NCI-H1694 treated with DMSO at 0.1 percent for 48 hours (cell line): Measurements from ENCODE around the gene C6orf132.

Experiments used
- DNase-seq: peaks from one replicate; lab custom pipeline; 2025; lab: John Stamatoyannopoulos, UW

C6orf132 gene

GRCh38 chr6:42135161-42135560, 7.3 kb downstream of the C6orf132 start:
- no peak for DNase-seq

DNA sequence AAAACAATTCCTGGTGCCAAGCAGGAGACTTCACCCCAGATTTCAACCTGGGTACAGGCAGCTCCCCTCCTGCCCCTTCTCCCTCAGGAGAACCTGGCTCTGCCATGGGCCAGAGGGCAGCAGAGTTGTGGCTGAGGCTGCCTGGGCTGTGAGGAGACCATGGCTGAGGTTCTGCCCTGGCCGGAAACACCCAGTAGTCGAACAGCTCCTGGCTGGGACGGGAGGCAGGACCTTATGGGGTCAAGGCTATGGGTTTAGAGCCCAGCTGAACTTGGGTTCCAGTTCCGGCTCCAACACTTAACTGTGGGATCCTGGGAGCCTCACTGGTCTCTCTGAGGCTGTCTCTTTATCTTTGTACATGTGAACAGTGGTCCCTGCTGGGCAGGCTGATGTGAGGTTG, 8.5 kb downstream of the C6orf132 start:
- no peak for DNase-seq

DNA sequence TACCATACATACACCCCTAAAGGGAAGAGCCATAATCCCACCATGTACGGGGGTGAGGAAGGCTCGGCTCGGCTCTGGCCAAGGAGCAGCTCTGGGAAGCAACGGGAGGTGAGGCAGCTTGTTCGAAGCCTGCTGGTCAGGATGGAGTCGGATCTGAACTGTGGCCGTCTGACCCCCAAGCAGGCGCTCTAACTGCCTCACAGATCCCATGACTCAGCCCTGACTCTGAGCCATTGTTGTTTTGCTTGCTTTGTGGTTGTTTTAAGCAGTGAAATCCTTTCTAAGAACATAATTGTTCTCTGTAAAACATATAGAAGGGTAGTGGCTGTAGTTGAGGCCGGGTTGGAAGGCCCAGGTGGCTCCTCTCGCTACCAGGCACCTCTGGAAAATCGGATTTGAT, 10.9 kb downstream of the C6orf132 start:
- DNase-seq: no peak

GRCh38 chr6:42129360-42129676, 13.1 kb downstream of the C6orf132 start:
- DNase-seq: no peak

DNA sequence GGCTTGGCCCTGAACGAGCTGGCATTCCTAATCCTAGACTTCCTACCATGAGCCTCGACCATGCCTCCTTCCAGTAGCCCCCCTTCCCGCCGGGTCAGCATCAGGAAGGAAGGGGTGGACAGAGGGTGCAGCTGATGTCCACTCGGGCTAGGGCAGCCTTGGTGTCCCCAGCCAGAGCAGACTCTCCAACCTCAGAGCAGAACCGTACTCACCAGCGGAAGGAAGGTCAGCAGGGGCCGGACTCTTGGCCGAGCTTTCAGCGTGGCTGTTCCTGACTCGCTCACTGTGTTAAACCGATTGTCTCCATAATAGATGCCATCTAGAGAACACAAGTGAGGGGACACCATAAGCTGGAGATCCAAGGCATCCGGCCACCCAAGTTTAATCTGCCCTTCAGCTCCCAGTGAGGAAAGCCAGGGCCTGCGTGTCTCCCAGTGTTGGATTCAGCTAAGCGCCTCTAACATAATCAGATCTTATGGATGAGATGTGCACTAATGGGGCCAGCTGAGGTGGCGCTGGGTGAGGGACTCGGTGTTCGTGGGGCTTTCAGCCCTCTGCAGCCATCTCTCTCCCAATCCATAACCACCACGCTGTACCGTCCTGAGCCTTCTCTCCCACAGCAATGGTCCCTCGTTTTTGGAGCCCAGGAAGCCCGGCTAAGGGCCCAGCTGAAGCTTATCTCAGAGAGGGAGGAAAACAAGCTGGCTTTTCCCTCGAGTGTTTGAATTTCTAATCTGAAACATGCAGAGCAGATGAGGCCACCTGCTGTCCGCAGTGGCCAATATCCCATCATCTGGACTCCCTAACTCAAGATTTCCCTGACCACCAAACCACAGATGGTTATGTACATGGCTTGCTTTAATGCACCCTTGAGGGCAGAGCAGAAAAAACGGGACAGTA, 13.7 kb downstream of the C6orf132 start:
- DNase-seq: no peak

- DNase-seq: no peak
Observed at GRCh38 chr6:42125663-42126062, 16.8 kb downstream of the C6orf132 start.

DNA sequence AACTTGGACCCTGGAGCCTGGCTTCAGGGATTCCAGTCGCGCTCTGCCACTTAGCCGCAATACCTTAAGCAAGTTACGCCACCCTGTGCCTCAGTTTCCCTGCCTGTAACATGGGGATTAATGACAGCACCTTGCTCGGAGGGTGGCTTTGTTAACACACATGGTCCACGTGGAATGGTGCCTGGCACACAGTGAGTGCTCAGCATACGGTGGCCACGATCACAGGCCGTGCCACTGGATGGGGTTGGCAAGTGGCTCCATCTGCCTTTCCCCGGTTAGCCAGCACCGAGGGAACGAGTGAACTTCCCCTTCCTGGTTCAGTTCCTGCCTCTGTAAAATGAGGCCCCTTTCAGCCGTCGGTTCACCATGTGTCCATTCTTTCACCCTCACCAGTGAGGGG, 17.2 kb downstream of the C6orf132 start:
- no peak for DNase-seq

GRCh38 chr6:42124223-42124836, 18.1 kb downstream of the C6orf132 start:
- DNase-seq: no peak

- DNase-seq: no peak
Observed at GRCh38 chr6:42123379-42124103, 18.9 kb downstream of the C6orf132 start.

DNA sequence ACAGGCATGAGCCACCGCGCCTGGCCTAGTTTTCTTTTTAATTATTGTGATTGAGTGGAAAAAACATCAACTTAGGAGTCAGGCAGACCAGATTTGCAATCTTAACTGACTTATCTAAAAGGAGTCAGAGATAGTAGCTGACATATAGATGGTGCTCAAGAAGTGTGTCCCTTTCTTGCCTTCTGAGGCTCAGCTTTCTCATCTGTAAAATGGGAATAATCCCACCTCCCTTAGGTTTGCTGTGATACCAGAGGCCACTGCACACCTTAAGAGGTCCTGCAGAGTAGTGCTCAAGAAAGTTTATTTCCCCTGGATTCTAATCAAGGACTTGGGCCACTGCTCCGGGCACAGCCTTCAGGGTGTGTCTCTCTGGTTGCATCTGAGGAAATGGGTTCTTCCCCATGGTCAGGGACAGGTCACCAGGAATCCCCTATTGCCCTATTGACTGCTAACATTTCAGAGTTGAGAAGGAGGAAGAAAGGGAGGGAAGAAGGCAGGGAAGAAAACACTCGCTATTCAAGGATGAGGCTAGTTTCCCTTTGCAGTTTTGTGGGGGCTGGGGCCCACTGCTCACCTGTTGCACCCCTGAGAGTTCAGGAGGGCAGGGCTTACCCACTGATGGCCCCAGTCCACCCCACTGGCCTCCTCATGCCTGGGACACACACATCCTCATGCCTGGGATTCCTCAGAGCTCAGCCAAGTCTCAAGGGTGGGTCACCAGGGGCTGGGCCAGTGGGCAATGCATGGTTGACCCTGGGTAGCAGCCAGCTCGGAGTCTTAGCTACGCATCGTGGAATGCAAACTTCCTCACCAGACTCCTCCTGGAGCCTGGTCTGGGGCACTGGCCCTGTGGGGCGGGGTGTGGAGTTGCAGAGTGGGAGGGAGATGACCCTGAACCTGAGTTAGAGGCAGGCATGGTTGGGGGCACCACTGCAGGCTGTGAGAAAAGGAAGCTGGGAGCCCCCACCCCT, 21.2 kb downstream of the C6orf132 start:
- DNase-seq: no peak

- DNase-seq: no peak
Observed at GRCh38 chr6:42118162-42119001, 24.0 kb downstream of the C6orf132 start.

- DNase-seq: no peak
Observed at GRCh38 chr6:42117843-42118161, 24.6 kb downstream of the C6orf132 start.

GRCh38 chr6:42113936-42114636, 28.3 kb downstream of the C6orf132 start:
- DNase-seq: no peak

GRCh38 chr6:42112351-42112750, 30.1 kb downstream of the C6orf132 start:
- no peak for DNase-seq

DNA sequence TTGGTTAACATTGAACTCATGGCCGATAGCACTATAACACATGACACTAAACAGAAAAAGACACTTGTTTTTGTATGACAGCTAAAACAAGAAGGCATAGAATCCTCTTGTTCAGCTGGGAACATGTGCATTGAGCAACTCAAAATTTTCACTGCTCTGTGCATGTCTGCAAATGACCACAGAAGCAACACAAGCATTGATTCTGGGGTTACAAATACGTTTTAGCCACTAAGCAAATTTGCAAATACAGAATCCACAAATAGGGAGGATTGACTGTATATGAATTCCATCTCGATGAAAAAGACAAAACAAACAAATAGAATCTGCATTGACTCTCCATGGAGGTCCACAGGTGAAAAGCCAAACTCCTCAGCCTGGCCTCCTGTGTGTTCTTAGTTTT, 31.7 kb downstream of the C6orf132 start:
- DNase-seq: no peak

DNA sequence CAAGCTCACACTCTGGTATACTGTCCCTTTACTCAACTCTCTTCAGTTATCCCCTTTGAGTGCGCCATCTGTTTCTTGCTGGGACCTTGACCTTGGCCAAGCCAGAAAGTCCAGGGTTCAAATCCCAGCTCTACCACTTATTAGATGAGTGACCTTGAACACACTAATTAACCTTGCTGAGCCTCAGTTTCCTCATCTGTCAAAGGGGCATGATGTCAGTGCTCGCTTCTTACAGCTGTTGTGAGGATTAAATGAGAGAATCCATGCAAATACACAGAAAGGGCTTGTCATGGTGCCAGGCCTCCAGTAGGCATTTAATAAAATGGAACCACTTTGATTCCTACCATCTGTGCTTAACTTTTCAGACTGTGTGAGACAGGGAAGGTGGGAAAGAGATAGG, 34.3 kb downstream of the C6orf132 start:
- no peak for DNase-seq

DNA sequence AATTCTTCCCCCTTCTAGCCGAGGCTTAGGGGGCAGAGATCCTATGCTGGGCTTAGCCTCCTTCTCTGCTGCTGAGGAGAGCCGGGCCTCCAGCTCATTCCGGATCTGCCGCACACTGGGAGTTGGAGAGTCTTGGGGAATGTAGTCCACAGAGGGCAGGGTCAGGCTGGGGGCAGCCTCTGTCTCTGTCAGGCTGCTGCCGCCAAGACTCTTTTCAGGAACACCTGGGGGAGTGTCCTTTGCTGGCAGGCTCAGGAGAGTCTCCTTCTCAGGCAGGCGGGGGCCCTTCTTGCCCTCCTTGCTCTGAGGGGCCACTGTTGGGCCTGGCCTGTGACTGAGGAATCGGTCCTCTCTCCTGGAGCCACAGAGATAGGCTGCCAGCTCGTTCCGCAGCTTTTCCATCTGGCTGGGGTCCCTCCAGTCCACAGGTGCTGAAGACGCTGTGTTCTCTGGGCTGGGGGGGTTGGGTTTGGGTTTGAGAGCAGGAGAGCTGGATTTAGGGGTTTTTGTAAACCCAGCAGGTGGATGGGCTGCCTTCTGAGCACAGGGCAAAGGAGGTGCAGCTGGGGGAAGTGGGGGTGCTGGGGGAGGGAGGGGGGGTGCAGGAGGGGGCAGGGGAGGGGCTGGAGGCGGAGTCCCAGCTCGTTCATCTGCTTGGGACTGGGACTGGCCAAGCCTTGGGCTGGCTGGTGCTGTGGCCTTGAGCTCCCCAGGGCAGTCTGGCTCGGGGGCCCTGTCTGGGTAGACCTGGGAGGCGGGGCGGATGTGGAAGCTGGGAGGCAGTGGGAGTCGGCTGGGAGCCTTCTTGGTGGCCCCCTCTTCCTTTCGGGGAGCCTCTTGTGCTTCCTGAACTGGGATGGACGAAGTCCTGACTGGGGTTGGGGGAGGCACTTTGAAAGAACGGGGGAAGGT, 36.1 kb downstream of the C6orf132 start:
- DNase-seq: no peak

DNA sequence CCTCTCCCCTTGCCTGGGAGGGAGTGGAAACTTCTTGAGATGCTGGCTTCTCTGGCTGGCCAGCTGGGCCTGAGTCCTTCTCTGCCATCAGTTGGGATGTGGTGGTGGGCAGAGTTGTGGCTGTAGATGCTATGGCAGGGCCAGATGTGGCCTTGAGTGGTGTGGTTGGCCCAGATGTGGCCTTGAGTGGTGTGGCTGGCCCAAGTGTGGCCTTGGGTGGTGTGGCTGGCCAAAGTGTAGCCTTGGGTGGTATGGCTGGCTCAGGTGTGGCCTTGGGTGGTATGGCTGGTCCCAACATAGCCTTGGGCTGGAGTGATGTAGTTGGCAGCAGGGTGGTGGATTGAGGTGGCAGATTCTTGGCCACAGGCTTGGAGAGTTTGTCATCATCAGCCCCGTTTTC, 36.7 kb downstream of the C6orf132 start:
- DNase-seq: no peak

DNA sequence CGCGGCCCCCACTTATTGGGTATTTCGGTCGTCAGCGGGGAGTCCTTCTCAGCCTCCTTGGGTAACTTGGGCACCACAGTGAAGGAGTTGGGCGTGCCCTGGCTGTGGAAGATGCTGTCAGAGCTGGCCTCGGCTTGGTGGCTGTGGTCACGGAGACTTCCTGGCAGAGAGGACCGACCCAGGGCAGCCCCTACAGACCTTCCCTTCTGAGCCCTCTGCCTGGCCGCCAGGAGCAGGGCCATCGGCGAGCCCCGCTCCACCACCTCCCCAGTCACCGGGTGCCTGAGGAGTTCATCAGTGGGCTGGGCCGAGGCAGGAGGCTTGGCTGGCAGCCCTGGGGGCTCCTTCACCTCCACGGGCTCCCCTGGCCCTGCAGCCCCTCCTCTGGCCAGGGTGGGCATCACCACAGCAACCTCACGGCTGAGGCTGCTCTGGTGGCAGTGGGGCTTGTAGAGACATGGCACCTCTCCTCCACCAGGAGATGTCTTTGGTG, 37.2 kb downstream of the C6orf132 start:
- DNase-seq: no peak
